GM18502 (cell line): ENCODE results near the gene PSMF1.

ENCODE experiments used
- ATAC-seq: cut with Tn5 transposase; IDR thresholded peaks from one replicate; pipeline ENCODE4 v1.9.1; 2021; ENCODE audit warnings: mild to moderate bottlenecking; ENCODE audit not compliant: unreplicated experiment, poor library complexity

Gene PSMF1

GRCh38 chr20:1186367-1186991 is 68.1 kb downstream of the PSMF1 start:
- ATAC-seq, result no peak

GRCh38 chr20:1187605-1188171 is 69.3 kb downstream of the PSMF1 start:
- ATAC-seq, result no peak

- no peak for ATAC-seq
Measured at GRCh38 chr20:1188347-1188746, 69.9 kb downstream of the PSMF1 start.

- ATAC-seq, result no peak
Measured at GRCh38 chr20:1189827-1190226, 71.4 kb downstream of the PSMF1 start.

DNA sequence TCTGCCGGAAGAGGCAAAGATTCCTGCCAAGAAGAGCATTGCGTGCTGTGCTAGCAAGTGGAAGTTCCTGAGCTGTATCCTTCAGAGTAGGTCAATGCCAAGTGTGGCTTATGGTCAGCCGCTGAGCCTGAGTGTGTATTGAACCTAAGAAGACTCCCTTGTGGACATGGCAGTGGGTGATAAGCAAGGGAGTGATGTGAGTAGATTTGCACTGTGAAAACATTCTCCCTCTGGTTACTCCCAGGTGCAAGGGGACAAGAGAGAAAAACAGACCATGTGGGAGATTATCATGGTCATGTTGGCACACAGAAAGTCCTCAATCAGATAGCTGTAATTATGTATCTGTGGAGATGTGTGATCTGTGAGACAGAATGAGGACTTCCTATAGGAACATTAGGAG is 72.4 kb downstream of the PSMF1 start:
- ATAC-seq, result no peak

GRCh38 chr20:1191299-1191698 is 72.9 kb downstream of the PSMF1 start:
- ATAC-seq, result no peak

DNA sequence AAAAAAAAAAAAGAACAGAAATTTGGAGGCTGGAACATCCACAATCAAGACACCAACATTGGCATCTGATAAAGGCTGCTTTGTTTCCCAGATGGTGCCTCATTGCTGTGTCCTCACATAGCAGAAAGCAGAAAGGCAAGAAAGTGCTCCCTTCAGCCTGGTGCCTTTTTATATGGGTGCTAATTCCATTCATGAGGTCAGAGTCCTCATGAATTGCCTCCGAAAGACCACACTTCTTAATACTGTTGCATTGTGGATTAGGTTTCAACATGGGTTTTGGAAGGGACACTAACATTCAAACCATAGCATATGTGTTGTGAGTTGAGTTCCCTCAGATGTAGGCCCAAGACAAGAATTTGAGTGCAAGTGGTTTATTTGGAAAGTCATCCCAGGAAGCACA is 76.8 kb downstream of the PSMF1 start:
- ATAC-seq, result no peak

GRCh38 chr20:1196634-1197033 is 78.2 kb downstream of the PSMF1 start:
- ATAC-seq, result no peak

- no peak for ATAC-seq
Measured at GRCh38 chr20:1197801-1198200, 79.4 kb downstream of the PSMF1 start.

DNA sequence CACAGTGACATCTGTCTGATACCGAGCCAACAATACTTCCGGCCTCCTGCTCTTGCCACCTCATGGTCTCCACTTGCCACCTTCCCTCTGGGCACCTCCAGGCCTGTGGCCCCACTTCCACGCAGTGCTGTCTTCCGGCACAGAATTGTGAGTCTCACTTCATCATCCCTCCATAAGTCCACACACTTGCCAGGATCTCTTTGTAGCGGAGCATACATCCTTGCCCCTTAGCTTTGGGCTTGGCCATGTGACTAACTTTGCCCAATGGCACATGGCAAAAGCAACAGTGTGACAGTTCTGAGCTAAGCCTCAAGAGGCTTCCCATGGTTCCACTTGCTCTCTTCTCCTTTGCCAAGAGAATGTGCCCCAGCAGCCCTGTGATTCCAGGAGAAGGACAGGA is 80.3 kb downstream of the PSMF1 start:
- ATAC-seq, result no peak

DNA sequence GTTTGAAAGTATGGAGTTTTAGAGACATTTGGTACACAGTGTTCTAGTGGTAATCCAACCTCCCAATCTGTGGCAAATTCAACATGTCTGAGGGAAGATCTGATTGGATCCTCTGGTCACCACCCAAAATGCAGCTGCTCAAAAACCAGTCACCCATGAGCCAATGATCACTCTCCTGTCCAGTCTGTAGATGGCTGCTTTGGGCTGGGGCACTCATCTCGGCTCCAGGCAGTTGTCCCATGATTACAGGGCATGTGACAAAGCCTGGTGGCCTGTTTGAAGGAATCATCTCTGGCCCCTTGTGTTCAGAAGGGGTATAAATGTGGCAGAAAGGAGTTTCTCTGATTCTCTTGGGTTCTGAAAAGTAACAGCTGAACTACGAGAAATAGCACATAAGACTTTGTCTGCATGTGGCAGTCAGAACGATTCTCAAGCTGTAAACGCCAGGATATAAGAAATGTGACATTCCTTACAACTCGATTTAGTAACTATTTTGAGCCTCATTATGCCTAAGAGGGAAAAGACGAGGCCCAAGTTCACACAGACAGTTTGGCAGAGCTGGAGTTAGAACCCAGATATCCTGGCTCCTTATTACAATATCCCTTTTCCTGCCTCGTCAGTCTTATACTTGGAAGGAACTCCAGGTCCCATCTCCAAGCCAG is 80.9 kb downstream of the PSMF1 start:
- no peak for ATAC-seq

- no peak for ATAC-seq
Measured at GRCh38 chr20:1199964-1200363, 81.6 kb downstream of the PSMF1 start.

GRCh38 chr20:1202762-1203504 is 84.5 kb downstream of the PSMF1 start, which contains the start of gene C20orf202:
Gene C20orf202, plus strand, starts transcription at chr20:1203454. Its CDS starts 132 bp downstream, at chr20:1203586.
- no peak for ATAC-seq

- no peak for ATAC-seq
Measured at GRCh38 chr20:1203630-1204029, 85.2 kb downstream of the PSMF1 start.

- ATAC-seq, result no peak
Measured at GRCh38 chr20:1204113-1204512, 85.7 kb downstream of the PSMF1 start.

DNA sequence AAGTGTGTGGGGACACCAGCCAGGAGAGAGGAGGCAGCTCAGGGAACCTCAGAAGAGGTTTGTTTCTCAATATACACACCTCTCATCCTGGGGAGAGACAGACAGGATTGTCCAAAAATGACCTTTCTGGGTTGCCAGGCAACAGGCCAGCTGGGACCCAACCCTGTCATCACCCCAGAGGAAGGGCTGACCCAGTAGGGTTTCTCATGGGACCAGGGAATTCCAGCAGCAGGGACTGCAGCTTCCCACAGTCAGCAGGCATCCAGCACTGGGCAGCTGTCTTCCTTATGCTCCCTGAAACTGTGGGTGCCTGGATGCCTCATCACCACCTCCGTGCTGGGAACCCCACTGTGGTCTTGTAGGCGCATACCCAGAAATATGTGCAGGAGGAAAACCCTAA is 86.2 kb downstream of the PSMF1 start:
- ATAC-seq, result no peak

- no peak for ATAC-seq
Measured at GRCh38 chr20:1205802-1206201, 87.4 kb downstream of the PSMF1 start.

DNA sequence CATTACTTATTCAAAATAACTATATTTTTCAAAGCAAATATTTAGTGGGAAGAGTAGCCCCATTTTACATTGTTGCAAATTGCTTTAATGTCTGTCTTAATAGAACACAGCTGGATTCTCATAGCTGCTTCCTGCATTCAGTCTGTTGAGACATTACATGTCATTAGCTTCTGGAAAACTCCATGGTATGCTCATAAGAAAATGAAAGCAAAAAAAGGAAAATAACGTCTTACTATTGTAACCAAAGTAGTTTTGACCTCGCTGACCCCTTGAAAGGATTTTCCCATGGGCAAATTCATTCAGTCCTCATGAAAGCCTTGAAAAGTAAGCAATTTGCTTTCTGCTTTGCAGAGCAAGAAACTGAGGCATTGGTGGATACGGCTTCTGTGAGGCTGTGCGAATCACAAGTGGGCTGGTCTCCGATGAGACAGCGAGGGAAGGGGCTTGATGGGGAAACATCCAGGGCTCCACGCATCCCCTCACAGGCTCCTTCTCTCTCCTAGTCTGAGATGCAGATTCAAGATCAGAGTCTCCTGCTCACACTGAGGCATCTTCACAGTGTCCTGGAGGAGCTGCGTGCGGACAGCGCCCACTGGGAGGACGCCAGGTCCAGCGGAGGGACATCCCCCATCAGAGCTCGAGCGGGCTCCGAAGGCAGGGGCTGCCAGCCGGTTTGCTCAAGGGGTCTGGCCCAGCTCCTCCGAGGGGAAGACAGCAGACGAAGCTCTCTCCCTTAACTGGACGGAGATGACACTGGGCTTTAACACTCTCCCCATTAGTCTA is 88.2 kb downstream of the PSMF1 start:
- ATAC-seq, result no peak

GRCh38 chr20:1207293-1207878 is 89.0 kb downstream of the PSMF1 start:
- no peak for ATAC-seq
